Loucy (cell line): Measurements from ENCODE around the gene GPC5.

Experiments used
- CTCF ChIP-seq: fragments of 200-600 bp; sonication (generic); conservative IDR thresholded peaks from 2 replicates; pipeline ENCODE4 v1.5.1; 2014; ENCODE audit warnings: mild to moderate bottlenecking, antibody characterized with exemption, low read length
- EZH2phosphoT487 ChIP-seq: fragments of 200-600 bp; IDR thresholded peaks from 2 replicates; pipeline ENCODE4 v1.6.1; 2018; ENCODE audit warnings: antibody characterized with exemption, mild to moderate bottlenecking, moderate library complexity, borderline replicate concordance

DNA sequence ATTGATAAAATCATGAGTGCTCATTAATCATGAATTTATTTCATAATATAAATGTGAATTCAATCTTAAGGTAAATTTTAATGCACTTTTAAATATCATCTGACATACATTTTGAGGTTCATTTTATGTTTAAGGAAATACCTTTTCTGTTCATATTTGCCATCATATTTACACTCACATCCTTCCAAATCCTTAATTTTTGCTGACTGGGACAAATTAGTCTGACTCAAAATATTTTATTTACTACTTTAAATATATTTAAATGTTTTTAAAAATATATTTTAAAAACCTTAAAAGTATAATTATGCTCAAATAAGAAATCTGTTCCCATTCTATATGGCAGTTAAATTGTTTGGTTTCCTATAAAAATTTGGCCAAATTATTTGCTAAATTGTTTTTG, 438.1 kb downstream of the GPC5 start:
- TF ChIP-seq CTCF (no peak), EZH2phosphoT487 (no peak)
